ENCODE measurements around the gene NPPC. TPM values are rescaled to one million over a fixed set of nuclear protein-coding genes. Genes with fewer than 3 reads are reported as not detected.

Gene NPPC
- total RNA-seq, 3 donors from 2014 or later (not counting 1 experiment from before 2014, with no cell fraction given), result not detected

DNA sequence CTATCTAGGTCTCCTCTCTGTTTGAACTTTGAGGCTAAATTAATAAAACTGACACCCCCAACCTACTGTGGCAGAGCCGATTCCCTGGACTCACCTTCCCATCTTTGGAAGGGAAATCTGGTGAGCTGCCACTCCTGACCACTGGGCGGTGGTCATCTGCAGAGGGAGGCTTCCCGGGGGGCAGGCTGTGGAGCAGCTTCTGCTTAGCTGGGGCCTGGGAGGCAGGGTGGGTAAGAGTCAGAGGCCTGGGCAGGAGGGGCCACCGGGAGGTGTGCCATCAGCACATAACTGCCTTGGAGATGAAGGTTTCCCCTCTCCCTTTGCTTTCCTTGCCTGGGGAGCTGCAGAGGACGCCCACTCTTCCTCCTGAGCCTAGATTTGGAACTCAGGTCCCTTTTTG, 2.3 kb upstream of the NPPC start:
- no peak for ATAC-seq
- no peak overlapping the region for H3K4me3 ChIP-seq (ENCODE audit: low read length)
- TF ChIP-seq, protein P1, sequence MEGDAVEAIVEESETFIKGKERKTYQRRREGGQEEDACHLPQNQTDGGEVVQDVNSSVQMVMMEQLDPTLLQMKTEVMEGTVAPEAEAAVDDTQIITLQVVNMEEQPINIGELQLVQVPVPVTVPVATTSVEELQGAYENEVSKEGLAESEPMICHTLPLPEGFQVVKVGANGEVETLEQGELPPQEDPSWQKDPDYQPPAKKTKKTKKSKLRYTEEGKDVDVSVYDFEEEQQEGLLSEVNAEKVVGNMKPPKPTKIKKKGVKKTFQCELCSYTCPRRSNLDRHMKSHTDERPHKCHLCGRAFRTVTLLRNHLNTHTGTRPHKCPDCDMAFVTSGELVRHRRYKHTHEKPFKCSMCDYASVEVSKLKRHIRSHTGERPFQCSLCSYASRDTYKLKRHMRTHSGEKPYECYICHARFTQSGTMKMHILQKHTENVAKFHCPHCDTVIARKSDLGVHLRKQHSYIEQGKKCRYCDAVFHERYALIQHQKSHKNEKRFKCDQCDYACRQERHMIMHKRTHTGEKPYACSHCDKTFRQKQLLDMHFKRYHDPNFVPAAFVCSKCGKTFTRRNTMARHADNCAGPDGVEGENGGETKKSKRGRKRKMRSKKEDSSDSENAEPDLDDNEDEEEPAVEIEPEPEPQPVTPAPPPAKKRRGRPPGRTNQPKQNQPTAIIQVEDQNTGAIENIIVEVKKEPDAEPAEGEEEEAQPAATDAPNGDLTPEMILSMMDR (IDR thresholded peaks at IDR 0.05), result no peak
- Mint-ChIP-seq H3K36me3 (no peaks in the 10 kb centered on the region), H3K4me1 (peaks cover 0 to 5% of the 10 kb centered on the region in 2 donors), H3K4me3 (no peak overlapping the region), H3K9me3 (no peaks in the 10 kb centered on the region), H3K27ac (no peak overlapping the region), H3K27me3 (ENCODE audit: low read depth in 2 of 2) (peaks cover 44 to 48% of the 10 kb centered on the region in 2 donors)
- DNase-seq, result no peak
- H3K27ac ChIP-seq (ENCODE audit: low read length), result no peak overlapping the region
- peaks cover 30% of the 10 kb centered on the region for H3K27me3 ChIP-seq (ENCODE audit: control insufficient read depth, insufficient read depth, low read length)
- intact Hi-C loops (cut with micrococcal nuclease), result loop anchor here (5.0 kb wide), 1 partner anchor 514 kb away; no protein-coding TSS in a partner anchor
- WGBS (ENCODE audit: insufficient coverage), result 88% methylated on average over 5 of the region's 5 CpGs
- no peaks in the 10 kb centered on the region for H3K36me3 ChIP-seq (ENCODE audit: control insufficient read depth, insufficient read depth, low read length)
- H3K4me1 ChIP-seq (ENCODE audit: control insufficient read depth, insufficient read depth, low read length), result peaks cover 20% of the 10 kb centered on the region
- no peaks in the 10 kb centered on the region for H3K9me3 ChIP-seq (ENCODE audit: control insufficient read depth, insufficient read depth, low read length)

DNA sequence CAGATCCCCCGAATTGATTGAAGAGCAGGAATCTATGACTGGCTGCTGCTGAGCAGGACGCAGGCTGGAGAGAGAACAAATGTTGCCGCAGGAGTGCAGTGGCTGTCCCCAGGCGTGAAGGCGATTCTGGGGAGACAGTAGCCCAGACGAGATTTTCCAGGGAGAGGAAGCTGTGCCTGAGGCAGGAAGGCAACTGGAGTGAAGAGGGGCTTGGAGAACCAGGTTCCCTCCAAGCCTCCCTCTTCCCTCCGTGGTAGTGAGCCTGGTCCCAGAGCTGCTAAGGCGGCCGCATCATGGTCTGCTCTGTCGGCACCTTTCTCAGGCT, 1.3 kb upstream of the NPPC start:
- intact Hi-C loops (cut with micrococcal nuclease), result loop anchor here (5.0 kb wide), 1 partner anchor 515 kb away; no protein-coding TSS in a partner anchor
- DNase-seq, result no peak

DNA sequence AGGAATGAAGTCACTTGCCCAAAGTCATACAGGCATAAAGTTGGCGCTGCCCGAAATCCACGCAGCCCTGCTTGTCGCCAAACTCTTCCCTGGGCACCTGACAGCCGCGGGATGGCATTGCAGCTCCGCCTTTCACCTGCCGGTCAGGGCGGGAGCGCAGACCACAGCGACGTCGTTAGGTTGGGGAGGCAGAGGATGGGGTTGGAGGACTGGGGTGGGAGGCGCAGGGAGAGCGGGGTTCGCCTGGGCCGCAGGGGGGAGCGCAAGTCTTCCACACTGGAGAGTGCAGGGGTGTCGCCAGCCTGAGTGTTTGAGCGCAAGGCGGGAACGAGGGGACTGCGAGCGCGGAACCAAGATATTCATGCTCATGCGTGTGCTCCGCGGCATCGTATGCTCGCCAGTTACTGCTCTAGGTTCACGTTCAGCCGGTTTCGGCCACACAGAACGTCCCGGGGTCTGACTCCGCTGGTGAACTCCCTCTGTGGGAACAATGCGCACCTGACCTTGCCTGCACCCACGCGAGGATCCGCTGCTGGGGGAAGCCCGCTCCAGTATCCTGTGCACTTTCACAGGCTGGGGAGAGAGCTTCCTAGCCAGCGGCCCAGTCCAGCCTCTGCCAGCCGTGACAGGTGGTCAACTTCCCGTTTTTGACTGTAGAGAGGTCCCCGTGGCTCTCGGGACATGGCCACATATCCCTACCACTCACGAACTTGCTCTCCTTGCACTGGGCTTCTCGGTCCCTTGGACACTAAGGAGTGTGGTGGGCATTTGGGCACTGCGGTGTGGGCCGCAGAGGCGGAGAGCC, 767 bp upstream of the NPPC start:
- peaks cover 48 to 54% of the 10 kb centered on the region in 2 donors for H3K27me3 Mint-ChIP-seq (ENCODE audit: low read depth in 2 of 2)
- H3K27ac ChIP-seq (ENCODE audit: low read length), result no peak overlapping the region
- no peaks in the 10 kb centered on the region for H3K9me3 ChIP-seq (ENCODE audit: control insufficient read depth, insufficient read depth, low read length)
- ATAC-seq (no peak), DNase-seq (peak in 1 of 2 donors; percentile 33)
- peak overlapping the region; percentile 40 for H3K4me3 Mint-ChIP-seq
- no peaks in the 10 kb centered on the region for H3K36me3 ChIP-seq (ENCODE audit: control insufficient read depth, insufficient read depth, low read length)
- peaks cover 0 to 5% of the 10 kb centered on the region in 2 donors for H3K4me1 Mint-ChIP-seq
- intact Hi-C loops (cut with micrococcal nuclease), result loop anchor here (5.0 kb wide), 1 partner anchor 515 kb away; no protein-coding TSS in a partner anchor
- H3K27me3 ChIP-seq (ENCODE audit: control insufficient read depth, insufficient read depth, low read length), result peaks cover 30% of the 10 kb centered on the region
- H3K27ac Mint-ChIP-seq, result no peak overlapping the region
- peaks cover 20% of the 10 kb centered on the region for H3K4me1 ChIP-seq (ENCODE audit: control insufficient read depth, insufficient read depth, low read length)
- H3K9me3 Mint-ChIP-seq, result no peaks in the 10 kb centered on the region
- H3K4me3 ChIP-seq (ENCODE audit: low read length), result no peak overlapping the region
- no peaks in the 10 kb centered on the region for H3K36me3 Mint-ChIP-seq
- TF ChIP-seq, protein P1 (IDR thresholded peaks at IDR 0.05), result no peak
- 8% methylated on average over 51 of the region's 51 CpGs for WGBS (ENCODE audit: insufficient coverage)

More for the DNA sequence above, 1.3 kb upstream of the NPPC start:
- no peaks in the 10 kb centered on the region for H3K36me3 ChIP-seq (ENCODE audit: control insufficient read depth, insufficient read depth, low read length)
- no peak overlapping the region for H3K4me3 ChIP-seq (ENCODE audit: low read length)
- H3K36me3 Mint-ChIP-seq, result no peaks in the 10 kb centered on the region
- peak overlapping the region; percentile 28 for H3K4me3 Mint-ChIP-seq
- H3K27ac Mint-ChIP-seq, result no peak overlapping the region
- peaks cover 20% of the 10 kb centered on the region for H3K4me1 ChIP-seq (ENCODE audit: control insufficient read depth, insufficient read depth, low read length)
- no peak for ATAC-seq
- no peak overlapping the region for H3K27ac ChIP-seq (ENCODE audit: low read length)
- H3K27me3 ChIP-seq (ENCODE audit: control insufficient read depth, insufficient read depth, low read length), result peaks cover 30% of the 10 kb centered on the region
- peaks cover 45 to 50% of the 10 kb centered on the region in 2 donors for H3K27me3 Mint-ChIP-seq (ENCODE audit: low read depth in 2 of 2)
- peaks cover 0 to 5% of the 10 kb centered on the region in 2 donors for H3K4me1 Mint-ChIP-seq
- WGBS (ENCODE audit: insufficient coverage), result 73% methylated on average over 10 of the region's 10 CpGs
- TF ChIP-seq, protein P1 (IDR thresholded peaks at IDR 0.05), result no peak
- no peaks in the 10 kb centered on the region for H3K9me3 Mint-ChIP-seq
- no peaks in the 10 kb centered on the region for H3K9me3 ChIP-seq (ENCODE audit: control insufficient read depth, insufficient read depth, low read length)
